ENCODE data around the gene ZNF546.
"Not testable (repeated sequence)": the region's sequence is repeated elsewhere in the genome, so short reads cannot be mapped to it uniquely, and the experiment has no call there.

The ZNF546 gene

GRCh38 chr19:40005691-40006272 is 8.9 kb downstream of the ZNF546 start:
- Mint-ChIP-seq H3K4me1 (no peaks in the 10 kb centered on the region), H3K36me3 (peaks cover 49% of the 10 kb centered on the region), H3K9me3 (peaks cover 5% of the 10 kb centered on the region), H3K27ac (no peak overlapping the region), H3K27me3 (no peaks in the 10 kb centered on the region), H3K4me3 (no peak overlapping the region)
- no peak for ATAC-seq

GRCh38 chr19:40006273-40006691 is 9.4 kb downstream of the ZNF546 start:
- H3K4me1 Mint-ChIP-seq: no peaks in the 10 kb centered on the region
- no peak for ATAC-seq
- H3K36me3 Mint-ChIP-seq: peaks cover 54% of the 10 kb centered on the region
- H3K27me3 Mint-ChIP-seq: no peaks in the 10 kb centered on the region
- no peak overlapping the region for H3K4me3 Mint-ChIP-seq
- no peak overlapping the region for H3K27ac Mint-ChIP-seq
- peaks cover 5% of the 10 kb centered on the region for H3K9me3 Mint-ChIP-seq

GRCh38 chr19:40009674-40010073 is 12.8 kb downstream of the ZNF546 start:
- H3K36me3 Mint-ChIP-seq: peaks cover 88% of the 10 kb centered on the region
- no peaks in the 10 kb centered on the region for H3K27me3 Mint-ChIP-seq
- H3K9me3 Mint-ChIP-seq: peaks cover 19% of the 10 kb centered on the region
- no peak for ATAC-seq
- H3K27ac Mint-ChIP-seq: no peak overlapping the region
- no peaks in the 10 kb centered on the region for H3K4me1 Mint-ChIP-seq
- H3K4me3 Mint-ChIP-seq: no peak overlapping the region

DNA sequence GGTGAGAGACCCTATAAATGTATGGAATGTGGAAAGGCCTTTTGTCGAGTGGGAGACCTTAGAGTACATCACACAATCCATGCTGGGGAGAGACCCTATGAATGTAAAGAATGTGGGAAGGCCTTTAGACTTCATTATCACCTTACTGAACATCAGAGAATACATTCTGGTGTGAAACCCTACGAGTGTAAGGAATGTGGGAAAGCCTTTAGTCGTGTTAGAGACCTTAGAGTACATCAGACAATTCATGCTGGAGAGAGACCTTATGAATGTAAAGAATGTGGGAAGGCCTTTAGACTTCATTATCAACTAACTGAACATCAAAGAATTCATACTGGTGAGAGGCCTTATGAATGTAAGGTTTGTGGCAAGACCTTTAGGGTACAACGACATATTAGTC is 17.1 kb downstream of the ZNF546 start:
- H3K4me3 Mint-ChIP-seq: no peak overlapping the region
- H3K27me3 Mint-ChIP-seq: no peaks in the 10 kb centered on the region
- H3K36me3 Mint-ChIP-seq: peaks cover 64% of the 10 kb centered on the region
- peaks cover 15% of the 10 kb centered on the region for H3K9me3 Mint-ChIP-seq
- H3K4me1 Mint-ChIP-seq: no peaks in the 10 kb centered on the region
- no peak for ATAC-seq
- no peak overlapping the region for H3K27ac Mint-ChIP-seq

DNA sequence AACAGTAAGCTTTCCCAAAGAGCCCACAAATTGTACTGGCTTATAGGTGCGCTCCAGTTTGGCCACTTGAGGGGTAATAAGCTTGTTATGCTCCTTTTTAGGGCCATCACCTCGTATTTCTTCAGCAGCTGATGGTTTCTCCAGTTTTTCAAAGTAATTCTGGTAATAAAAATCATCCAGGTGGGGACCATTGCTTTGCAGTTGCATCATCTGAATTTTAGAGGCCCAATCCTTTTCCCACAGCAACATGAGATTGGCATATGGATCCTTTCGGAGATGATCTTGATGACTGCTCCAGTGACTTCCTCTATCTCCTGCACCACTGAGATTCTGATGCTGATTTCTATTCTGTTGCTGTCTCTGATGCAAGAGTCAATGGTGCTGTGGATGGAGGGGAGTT is 27.1 kb downstream of the ZNF546 start:
- H3K36me3 Mint-ChIP-seq: peaks cover 20% of the 10 kb centered on the region

DNA sequence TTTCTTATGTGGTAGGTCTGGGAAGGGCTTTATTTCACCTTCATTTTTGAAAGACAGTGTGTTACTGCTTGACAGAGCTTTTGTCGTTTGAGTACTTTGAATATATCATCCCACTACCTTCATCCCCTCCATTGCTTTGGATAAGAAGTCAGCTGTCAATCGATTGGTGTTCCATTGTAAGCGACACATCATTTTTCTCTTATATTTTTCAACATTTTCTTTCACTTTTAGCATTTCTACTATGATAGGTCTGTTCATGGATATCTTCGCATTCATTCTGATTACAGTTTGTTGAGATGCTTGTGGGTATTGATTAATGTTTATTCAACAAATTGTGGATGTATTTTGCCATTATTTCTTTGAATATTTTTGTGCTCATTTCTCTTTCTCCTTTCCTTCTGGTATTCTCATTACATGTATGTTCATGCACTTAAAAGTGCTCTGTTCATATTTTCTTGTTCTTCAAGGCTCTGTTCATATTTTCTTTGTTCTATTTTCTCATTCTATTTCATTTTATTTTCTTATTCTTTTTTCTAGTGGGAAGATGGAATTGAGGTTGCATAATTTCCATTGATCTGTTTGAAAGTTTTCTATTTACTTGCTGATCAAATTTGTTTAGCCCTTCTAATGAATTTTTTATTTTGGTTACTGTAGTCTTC is 29.2 kb downstream of the ZNF546 start:
- no peak for ATAC-seq
- Mint-ChIP-seq H3K27me3 (no peaks in the 10 kb centered on the region), H3K36me3 (peaks cover 16% of the 10 kb centered on the region), H3K27ac (no peak overlapping the region), H3K4me3 (no peak overlapping the region), H3K9me3 (peaks cover 36% of the 10 kb centered on the region), H3K4me1 (no peaks in the 10 kb centered on the region)

More for the DNA sequence above, 27.1 kb downstream of the ZNF546 start:
- no peak overlapping the region for H3K4me3 Mint-ChIP-seq
- H3K9me3 Mint-ChIP-seq: peaks cover 39% of the 10 kb centered on the region
- H3K27ac Mint-ChIP-seq: no peak overlapping the region
- no peaks in the 10 kb centered on the region for H3K27me3 Mint-ChIP-seq
- no peaks in the 10 kb centered on the region for H3K4me1 Mint-ChIP-seq
- no peak for ATAC-seq

DNA sequence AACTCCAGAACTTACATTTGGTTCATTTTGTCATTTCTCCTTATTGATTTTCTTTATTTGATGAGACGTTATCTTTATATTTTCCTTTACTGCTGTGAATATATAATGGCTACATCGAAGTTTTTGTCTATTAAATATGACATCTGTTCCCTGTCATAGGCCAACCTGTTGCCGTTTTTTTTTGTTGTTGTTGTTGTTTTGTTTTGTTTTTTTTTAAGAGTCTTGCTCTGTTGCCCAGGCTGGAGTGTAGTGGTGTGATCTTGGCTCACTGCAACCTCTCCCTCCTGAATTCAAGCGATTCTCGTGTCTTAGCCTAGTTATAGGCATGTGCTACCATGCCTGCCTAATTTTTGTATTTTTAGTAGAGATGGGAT is 29.7 kb downstream of the ZNF546 start:
- H3K27ac Mint-ChIP-seq: no peak overlapping the region
- no peak overlapping the region for H3K4me3 Mint-ChIP-seq
- no peak for ATAC-seq
- H3K9me3 Mint-ChIP-seq: peaks cover 34% of the 10 kb centered on the region
- H3K27me3 Mint-ChIP-seq: no peaks in the 10 kb centered on the region
- H3K4me1 Mint-ChIP-seq: no peaks in the 10 kb centered on the region
- peaks cover 16% of the 10 kb centered on the region for H3K36me3 Mint-ChIP-seq

DNA sequence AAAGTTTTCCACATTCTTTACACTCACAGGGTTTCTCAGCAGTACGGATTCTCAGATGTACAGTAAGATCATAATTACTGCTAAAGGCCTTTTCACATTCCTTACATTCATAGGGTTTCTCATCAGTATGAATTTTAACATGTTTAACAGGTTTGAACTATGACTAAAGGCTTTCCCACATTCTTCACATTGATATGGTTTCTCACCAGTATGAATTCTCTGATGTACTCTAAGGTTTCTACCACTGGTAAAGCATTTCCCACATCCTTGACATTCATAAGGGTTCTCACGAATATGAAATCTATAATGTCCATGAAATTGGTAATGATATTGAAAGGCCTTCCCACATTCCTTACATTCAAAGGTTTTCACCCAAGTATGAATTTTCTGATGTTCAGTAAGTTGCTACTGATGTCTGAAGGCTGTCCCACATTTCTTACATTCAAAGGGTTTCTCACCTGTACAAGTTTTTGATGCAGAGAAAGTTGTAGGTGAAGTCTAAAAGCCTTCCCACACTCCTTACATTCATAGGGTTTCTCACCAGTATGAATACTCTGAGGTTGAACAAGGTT is 37.2 kb downstream of the ZNF546 start:
- H3K4me1 Mint-ChIP-seq: no peaks in the 10 kb centered on the region
- no peak overlapping the region for H3K27ac Mint-ChIP-seq
- no peak for ATAC-seq
- peaks cover 19% of the 10 kb centered on the region for H3K9me3 Mint-ChIP-seq
- peaks cover 23% of the 10 kb centered on the region for H3K36me3 Mint-ChIP-seq
- H3K4me3 Mint-ChIP-seq: no peak overlapping the region
- H3K27me3 Mint-ChIP-seq: no peaks in the 10 kb centered on the region

DNA sequence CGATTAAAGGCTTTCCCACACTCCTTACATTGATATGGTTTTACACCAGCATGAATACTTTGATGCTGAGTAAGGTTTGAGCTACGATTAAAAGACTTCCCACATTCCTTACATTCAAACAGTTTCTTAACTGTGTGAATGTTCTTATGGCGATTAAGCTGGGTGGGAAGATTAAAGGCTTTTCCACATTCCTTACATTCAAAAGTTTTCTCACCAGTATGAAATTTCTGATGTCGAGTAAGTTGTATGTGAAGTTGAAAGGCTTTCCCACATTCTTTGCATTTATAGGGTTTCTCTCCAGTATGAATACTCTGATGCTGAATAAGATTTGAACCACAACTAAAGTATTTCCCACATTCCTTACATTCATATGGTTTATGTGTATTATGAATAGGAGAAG is 39.1 kb downstream of the ZNF546 start:
- no peaks in the 10 kb centered on the region for H3K27me3 Mint-ChIP-seq
- H3K4me1 Mint-ChIP-seq: no peaks in the 10 kb centered on the region
- no peak for ATAC-seq
- no peak overlapping the region for H3K27ac Mint-ChIP-seq
- peaks cover 18% of the 10 kb centered on the region for H3K9me3 Mint-ChIP-seq
- peaks cover 20% of the 10 kb centered on the region for H3K36me3 Mint-ChIP-seq
- no peak overlapping the region for H3K4me3 Mint-ChIP-seq

GRCh38 chr19:40038047-40038446 is 41.2 kb downstream of the ZNF546 start:
- H3K4me1 Mint-ChIP-seq, ATAC-seq, H3K27ac Mint-ChIP-seq, H3K4me3 Mint-ChIP-seq, H3K27me3 Mint-ChIP-seq: not testable (repeated sequence)
- Mint-ChIP-seq H3K9me3 (peaks cover 21% of the 10 kb centered on the region), H3K36me3 (peaks cover 29% of the 10 kb centered on the region)

GRCh38 chr19:40041718-40042117 is 44.9 kb downstream of the ZNF546 start:
- H3K36me3 Mint-ChIP-seq: peaks cover 50% of the 10 kb centered on the region
- not testable (repeated sequence) for ATAC-seq, H3K4me3 Mint-ChIP-seq, H3K4me1 Mint-ChIP-seq, H3K27ac Mint-ChIP-seq, H3K27me3 Mint-ChIP-seq
- H3K9me3 Mint-ChIP-seq: peaks cover 25% of the 10 kb centered on the region

- peaks cover 45% of the 10 kb centered on the region for H3K4me1 Mint-ChIP-seq
- peaks cover 16% of the 10 kb centered on the region for H3K9me3 Mint-ChIP-seq
- peaks cover 43% of the 10 kb centered on the region for H3K36me3 Mint-ChIP-seq
- H3K27ac Mint-ChIP-seq: no peak overlapping the region
- no peak overlapping the region for H3K4me3 Mint-ChIP-seq
- H3K27me3 Mint-ChIP-seq: no peaks in the 10 kb centered on the region
- no peak for ATAC-seq
Measured at GRCh38 chr19:40053491-40053890, 56.6 kb downstream of the ZNF546 start.

DNA sequence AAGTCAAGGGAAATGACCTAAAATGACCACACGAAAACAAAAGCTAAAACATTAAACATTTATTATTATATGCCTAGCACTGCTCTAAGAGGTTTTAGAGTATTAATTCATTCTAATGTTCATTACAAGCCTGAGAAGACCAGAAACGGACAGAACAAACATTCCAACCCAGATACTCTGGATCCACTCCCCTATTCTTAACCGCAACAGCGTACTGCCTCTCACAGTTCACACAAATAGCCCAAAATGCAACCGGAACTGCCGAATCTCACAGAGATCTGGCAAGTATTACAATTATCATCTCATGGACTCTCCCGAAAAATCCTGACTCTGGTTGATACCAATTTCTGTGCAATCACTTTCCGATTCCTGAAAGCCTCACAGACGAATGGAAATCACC is 57.8 kb downstream of the ZNF546 start:
- no peak for ATAC-seq
- H3K27ac Mint-ChIP-seq: no peak overlapping the region
- peaks cover 18% of the 10 kb centered on the region for H3K9me3 Mint-ChIP-seq
- H3K36me3 Mint-ChIP-seq: peaks cover 43% of the 10 kb centered on the region
- peaks cover 45% of the 10 kb centered on the region for H3K4me1 Mint-ChIP-seq
- no peaks in the 10 kb centered on the region for H3K27me3 Mint-ChIP-seq
- peak overlapping the region; percentile 50 for H3K4me3 Mint-ChIP-seq

DNA sequence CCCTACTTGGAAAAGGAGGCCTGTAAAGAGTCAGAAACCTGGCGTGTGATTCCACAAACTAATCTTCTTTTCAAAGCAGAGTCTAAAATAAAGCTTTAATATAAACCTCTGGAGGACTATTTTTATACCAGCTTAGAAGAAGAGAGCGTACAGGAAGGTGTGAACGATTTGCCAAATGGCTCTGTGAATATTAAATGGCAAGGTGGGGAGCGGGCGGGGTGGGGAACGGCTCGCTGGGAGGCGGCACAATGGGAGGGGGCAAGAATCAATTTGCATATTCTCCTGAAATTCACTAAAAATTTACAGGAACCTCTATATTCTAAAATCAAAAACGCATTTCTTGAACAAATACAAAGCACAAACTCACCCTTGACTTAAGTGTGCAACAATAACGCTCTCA is 58.2 kb downstream of the ZNF546 start:
- peaks cover 45% of the 10 kb centered on the region for H3K4me1 Mint-ChIP-seq
- H3K27ac Mint-ChIP-seq: peak overlapping the region; percentile 97
- no peaks in the 10 kb centered on the region for H3K27me3 Mint-ChIP-seq
- peak overlapping the region; percentile 100 for H3K4me3 Mint-ChIP-seq
- no peak for ATAC-seq
- peaks cover 43% of the 10 kb centered on the region for H3K36me3 Mint-ChIP-seq
- peaks cover 23% of the 10 kb centered on the region for H3K9me3 Mint-ChIP-seq

GRCh38 chr19:40055832-40056504 is 59.1 kb downstream of the ZNF546 start, which contains the start of gene ZNF780B:
TSS of gene ZNF780B (minus strand) at chr19:40056231. CDS start at chr19:40050332, 5,899 bp downstream.
- peak within 1 kb of the TSS; percentile 100 for H3K4me3 Mint-ChIP-seq
- H3K9me3 Mint-ChIP-seq: peaks cover 17% of the 10 kb centered on the region
- H3K27me3 Mint-ChIP-seq: no peaks in the 10 kb centered on the region
- peak; percentile 96 for ATAC-seq
- peak within 1 kb of the TSS; percentile 97 for H3K27ac Mint-ChIP-seq
- H3K36me3 Mint-ChIP-seq: peaks cover 36% of the 10 kb centered on the region
- H3K4me1 Mint-ChIP-seq: peaks cover 45% of the 10 kb centered on the region
